C4-2B (cell line): ENCODE measurements around the gene ATP9A.
A peak's percentile ranks its signal among the peaks of the same experiment; 100 is the strongest.

Source experiments
- H3K27ac ChIP-seq: fragments of 450-650 bp; 2 replicates; pipeline ENCODE4 v1.5.1; 2017
- CTCF ChIP-seq: fragments of 450-650 bp; conservative IDR thresholded peaks from 2 replicates; pipeline ENCODE4 v1.5.1; 2017; ENCODE audit warnings: mild to moderate bottlenecking
- ZFX ChIP-seq: fragments of 450-650 bp; IDR thresholded peaks from 2 replicates; pipeline ENCODE4 v1.6.1; 2017

ATP9A gene

GRCh38 chr20:51712501-51713212, 55.5 kb downstream of the ATP9A start:
- no peak; the same call in 1 of the 2 replicates for TF ChIP-seq CTCF
- TF ChIP-seq ZFX, result no peak
- H3K27ac ChIP-seq, result no peak overlapping the region

GRCh38 chr20:51711426-51711825, 56.8 kb downstream of the ATP9A start:
- H3K27ac ChIP-seq, result no peak overlapping the region

GRCh38 chr20:51710361-51710894, 57.8 kb downstream of the ATP9A start:
- TF ChIP-seq CTCF, result no peak
- TF ChIP-seq ZFX, result no peak
- no peak overlapping the region for H3K27ac ChIP-seq

More at GRCh38 chr20:51711426-51711825, 56.8 kb downstream of the ATP9A start:
- no peak for TF ChIP-seq ZFX
- no peak for TF ChIP-seq CTCF

- TF ChIP-seq CTCF, result no peak
- no peak for TF ChIP-seq ZFX
- no peak overlapping the region for H3K27ac ChIP-seq
These were observed 62.8 kb downstream of the ATP9A start for GRCh38 chr20:51705400-51705799.

GRCh38 chr20:51703400-51704287, 64.5 kb downstream of the ATP9A start:
- no peak for TF ChIP-seq CTCF
- TF ChIP-seq ZFX, result no peak
- H3K27ac ChIP-seq, result no peak overlapping the region

GRCh38 chr20:51702556-51702955, 65.6 kb downstream of the ATP9A start:
- H3K27ac ChIP-seq, result no peak overlapping the region
- TF ChIP-seq CTCF, result no peak
- TF ChIP-seq ZFX, result no peak

GRCh38 chr20:51700809-51701285, 67.3 kb downstream of the ATP9A start:
- no peak overlapping the region for H3K27ac ChIP-seq
- TF ChIP-seq ZFX, result no peak
- peak; percentile 85 for TF ChIP-seq CTCF
